IMR-90 (cell line): Measurements from ENCODE around the gene SLITRK1. TPM values are rescaled to one million over a fixed set of nuclear protein-coding genes. Genes with fewer than 3 reads are reported as not detected.

Experiments
- ATAC-seq: fragments of 200-7000 bp; cut with Tn5 transposase; 2 replicates; pipeline ENCODE4 v1.9.1; 2020; ENCODE audit warnings: low read depth, mild to moderate bottlenecking, moderate library complexity
- BruUV-seq: library from RNA; stranded (reverse); fragments of 400-500 nt; replicated peaks from 2 replicates; lab custom pipeline; 2021; lab: Mats Ljungman, UMichigan
- CTCF ChIA-PET: fragments of 300-600 bp; formaldehyde crosslinking; extraction: SDS; loops from one replicate; lab custom pipeline; 2021; ENCODE audit warnings: antibody characterized with exemption; lab: Yijun Ruan, JAX
- POLR2A ChIA-PET: fragments of 300-600 bp; sonication (Branson Sonifier 250); formaldehyde crosslinking; loops from one replicate; lab custom pipeline; 2022; ENCODE audit warnings: antibody characterized with exemption; ENCODE audit not compliant: unreplicated experiment; lab: Charles Lee
- DNase-seq: peaks from one replicate; pipeline ENCODE4 v3.0.0; 2013
- H2AFZ ChIP-seq: replicated peaks from 2 replicates; pipeline ENCODE3; 2013; ENCODE audit warnings: low read length, mild to moderate bottlenecking; ENCODE audit not compliant: poor library complexity
- H2AK5ac ChIP-seq: 2 replicates; pipeline ENCODE4 v1.6.1; 2013; ENCODE audit warnings: low read depth, low read length, inconsistent platforms
- H2AK9ac ChIP-seq: replicated peaks from 2 replicates; pipeline ENCODE3; 2013; ENCODE audit warnings: mild to moderate bottlenecking, low read depth, low read length, moderate library complexity; ENCODE audit not compliant: poor library complexity
- H2BK120ac ChIP-seq: 2 replicates; pipeline ENCODE4 v1.6.1; 2013; ENCODE audit warnings: low read depth, low read length, inconsistent platforms
- H2BK15ac ChIP-seq: 3 replicates; pipeline ENCODE4 v1.6.1; 2013; ENCODE audit warnings: low read depth, low read length, inconsistent platforms
- H2BK20ac ChIP-seq: 2 replicates; pipeline ENCODE4 v1.6.1; 2013; ENCODE audit warnings: low read depth, mild to moderate bottlenecking, inconsistent platforms, low read length, moderate library complexity
- H2BK5ac ChIP-seq: 2 replicates; pipeline ENCODE4 v1.6.1; 2013; ENCODE audit warnings: mild to moderate bottlenecking, low read depth, low read length, inconsistent platforms; ENCODE audit not compliant: poor library complexity, severe bottlenecking
- H3K14ac ChIP-seq: replicated peaks from 2 replicates; pipeline ENCODE4 v1.6.1; 2013; ENCODE audit warnings: low read depth, low read length, inconsistent platforms
- H3K18ac ChIP-seq: 2 replicates; pipeline ENCODE4 v1.6.1; 2013; ENCODE audit warnings: low read depth, low read length, control low read depth
- H3K23ac ChIP-seq: 2 replicates; pipeline ENCODE4 v1.6.1; 2013; ENCODE audit warnings: low read depth, low read length, inconsistent platforms
- H3K27ac ChIP-seq: 2 replicates; pipeline ENCODE4 v1.5.1; 2013; ENCODE audit warnings: mild to moderate bottlenecking, control low read depth, low read length; ENCODE audit not compliant: insufficient read depth
- H3K27me3 ChIP-seq: 2 replicates; pipeline ENCODE4 v1.6.1; 2013; ENCODE audit warnings: low read length; ENCODE audit not compliant: control insufficient read depth, insufficient read depth
- H3K36me3 ChIP-seq: 2 replicates; pipeline ENCODE4 v1.6.1; 2013; ENCODE audit warnings: low read length, mixed read lengths; ENCODE audit not compliant: control insufficient read depth, insufficient read depth
- H3K4ac ChIP-seq: 2 replicates; pipeline ENCODE4 v1.6.1; 2013; ENCODE audit warnings: low read depth, low read length, inconsistent platforms
- H3K4me1 ChIP-seq: 2 replicates; pipeline ENCODE4 v1.6.1; 2013; ENCODE audit warnings: low read length, mixed read lengths; ENCODE audit not compliant: control insufficient read depth, insufficient read depth
- H3K4me2 ChIP-seq: 2 replicates; pipeline ENCODE4 v1.6.1; 2013; ENCODE audit warnings: low read depth, mild to moderate bottlenecking, control low read depth, low read length, moderate library complexity
- H3K4me3 ChIP-seq: 2 replicates; pipeline ENCODE4 v1.5.1; 2013; ENCODE audit warnings: low read depth, mild to moderate bottlenecking, control low read depth, low read length, moderate library complexity; ENCODE audit not compliant: insufficient read depth
- H3K56ac ChIP-seq: 2 replicates; pipeline ENCODE4 v1.6.1; 2013; ENCODE audit warnings: low read length, inconsistent platforms; ENCODE audit not compliant: insufficient read depth; ENCODE audit errors: extremely low read depth
- H3K79me1 ChIP-seq, 2 experiments: 2 replicates each; pipeline ENCODE4 v1.6.1; 2013; ENCODE audit warnings: low read length in 2 of 2, inconsistent platforms in 1 of 2, low read depth in 1 of 2
- H3K9ac ChIP-seq: 2 replicates; pipeline ENCODE4 v1.6.1; 2013; ENCODE audit warnings: low read depth, low read length, control low read depth
- H3K9me1 ChIP-seq: 2 replicates; pipeline ENCODE4 v1.6.1; 2013; ENCODE audit warnings: low read length, inconsistent platforms; ENCODE audit not compliant: insufficient read depth
- H3K9me3 ChIP-seq: 2 replicates; pipeline ENCODE4 v1.6.1; 2013; ENCODE audit warnings: low read length; ENCODE audit not compliant: control insufficient read depth, insufficient read depth
- H4K20me1 ChIP-seq: 2 replicates; pipeline ENCODE4 v1.6.1; 2013; ENCODE audit warnings: low read length, inconsistent platforms; ENCODE audit not compliant: insufficient read depth
- H4K5ac ChIP-seq: 2 replicates; pipeline ENCODE4 v1.6.1; 2013; ENCODE audit warnings: mild to moderate bottlenecking, low read depth, low read length, control low read depth
- H4K8ac ChIP-seq, 2 experiments: 2 replicates each; pipeline ENCODE4 v1.6.1; 2013; ENCODE audit warnings: low read depth in 2 of 2, low read length in 2 of 2, control low read depth in 1 of 2, inconsistent platforms in 1 of 2
- H4K91ac ChIP-seq: 2 replicates; pipeline ENCODE4 v1.6.1; 2013; ENCODE audit warnings: low read depth, low read length, inconsistent platforms; ENCODE audit not compliant: insufficient read depth
- BHLHE40 ChIP-seq: fragments of 150-350 bp; IDR thresholded peaks from 2 replicates; pipeline ENCODE4 v1.6.1; 2016; ENCODE audit warnings: mild to moderate bottlenecking, low read depth, low read length
- CEBPB ChIP-seq: IDR thresholded peaks from 2 replicates; pipeline ENCODE4 v1.6.1; 2012; ENCODE audit warnings: low read depth, low read length, improper control_type of control experiment
- CHD1 ChIP-seq: IDR thresholded peaks from 2 replicates; pipeline ENCODE4 v1.6.1; 2012; ENCODE audit warnings: low read depth, low read length, improper control_type of control experiment
- CTCF ChIP-seq: conservative IDR thresholded peaks from 2 replicates; pipeline ENCODE4 v1.5.1; 2012; ENCODE audit warnings: mild to moderate bottlenecking, low read depth, low read length, improper control_type of control experiment
- ELK1 ChIP-seq: fragments of 150-350 bp; IDR thresholded peaks from 2 replicates; pipeline ENCODE4 v1.6.1; 2016; ENCODE audit warnings: low read depth, mild to moderate bottlenecking, low read length, moderate library complexity, borderline replicate concordance
- FOS ChIP-seq: fragments of 150-350 bp; IDR thresholded peaks from 2 replicates; pipeline ENCODE4 v1.6.1; 2016; ENCODE audit warnings: low read depth, low read length
- MAFK ChIP-seq: IDR thresholded peaks from 2 replicates; pipeline ENCODE4 v1.6.1; 2012; ENCODE audit warnings: low read depth, low read length, improper control_type of control experiment
- MAZ ChIP-seq: IDR thresholded peaks from 2 replicates; pipeline ENCODE4 v1.6.1; 2012; ENCODE audit warnings: low read depth, mild to moderate bottlenecking, low read length, improper control_type of control experiment, moderate library complexity, borderline replicate concordance
- MXI1 ChIP-seq: IDR thresholded peaks from 2 replicates; pipeline ENCODE4 v1.6.1; 2012; ENCODE audit warnings: low read depth, mild to moderate bottlenecking, low read length, moderate library complexity, borderline replicate concordance
- NFE2L2 ChIP-seq: fragments of 150-350 bp; IDR thresholded peaks from 2 replicates; pipeline ENCODE4 v1.6.1; 2016; ENCODE audit warnings: low read depth, mild to moderate bottlenecking, low read length
- POLR2A ChIP-seq: IDR thresholded peaks from 2 replicates; pipeline ENCODE4 v1.6.1; 2012; ENCODE audit warnings: mild to moderate bottlenecking, low read depth, low read length
- RAD21 ChIP-seq: IDR thresholded peaks from 2 replicates; pipeline ENCODE4 v1.6.1; 2012; ENCODE audit warnings: low read length, improper control_type of control experiment
- RCOR1 ChIP-seq: IDR thresholded peaks from 2 replicates; pipeline ENCODE4 v1.6.1; 2012; ENCODE audit warnings: mild to moderate bottlenecking, low read length, improper control_type of control experiment; ENCODE audit not compliant: insufficient replicate concordance
- RFX5 ChIP-seq: IDR thresholded peaks from 2 replicates; pipeline ENCODE4 v1.8.0; 2012; ENCODE audit warnings: low read depth, mild to moderate bottlenecking, low read length, moderate library complexity
- SMC3 ChIP-seq: fragments of 150-350 bp; IDR thresholded peaks from 2 replicates; pipeline ENCODE4 v1.6.1; 2016; ENCODE audit warnings: low read depth, mild to moderate bottlenecking, antibody characterized with exemption, low read length, moderate library complexity
- USF2 ChIP-seq: fragments of 150-350 bp; IDR thresholded peaks from 2 replicates; pipeline ENCODE4 v1.6.1; 2017; ENCODE audit warnings: mild to moderate bottlenecking, antibody characterized with exemption, low read length, low read depth
- dilution Hi-C: fragments of 300-500 bp; cut with HindIII; formaldehyde crosslinking; loops from one replicate; pipeline ENCODE4 v1.14.3; 2018; ENCODE audit warnings: low sequenced_read_pairs; ENCODE audit not compliant: unreplicated experiment
- in situ Hi-C: fragments of 300-500 bp; cut with MboI; formaldehyde crosslinking; loops from 3 replicates; pipeline ENCODE4 v1.14.3; 2019; ENCODE audit warnings: low sequenced_read_pairs, inconsistent platforms, mixed read lengths
- intact Hi-C: fragments of 100-400 bp; cut with micrococcal nuclease; formaldehyde crosslinking; loops from 2 replicates; pipeline ENCODE4 v1.10.0; 2022
- polyA plus RNA-seq, 3 experiments: library from polyadenylated mRNA; depleted of rRNA; stranded (reverse); fragments of >200 nt; gene quantifications; 2 replicates each; pipeline ENCODE4 v1.2.3, GENCODE V29; 2012; ENCODE audit warnings: low replicate concordance in 1 of 3
- total RNA-seq: library from RNA; depleted of rRNA; stranded (reverse); fragments of >200 nt; gene quantifications from 2 replicates; pipeline ENCODE4 v1.2.3, GENCODE V29; 2012

The SLITRK1 gene
- total and polyA plus RNA-seq, 2 of the 4 experiments (the other 2 are of a cell fraction): under 0.01 to 0.07 TPM

GRCh38 chr13:83867708-83868107 lies 14.6 kb downstream of the SLITRK1 start:
- CTCF ChIA-PET: no interaction called here
- H4K5ac ChIP-seq: no peak overlapping the region
- no peak overlapping the region for H4K91ac ChIP-seq
- no peak for ATAC-seq
- no peaks in the 10 kb centered on the region for H3K9me3 ChIP-seq
- H2AFZ ChIP-seq: no peak overlapping the region
- H4K8ac ChIP-seq: no peak overlapping the region
- no peak overlapping the region for H3K14ac ChIP-seq
- H3K36me3 ChIP-seq: no peaks in the 10 kb centered on the region
- H3K9me1 ChIP-seq: no peaks in the 10 kb centered on the region
- in situ Hi-C loops: no loop called here
- H3K27ac ChIP-seq: no peak overlapping the region
- no peak overlapping the region for H2AK5ac ChIP-seq
- H3K23ac ChIP-seq: no peak overlapping the region
- H3K27me3 ChIP-seq: no peaks in the 10 kb centered on the region
- H3K4me3 ChIP-seq: no peak overlapping the region
- no peak overlapping the region for H2BK15ac ChIP-seq
- no peaks in the 10 kb centered on the region for H3K79me1 ChIP-seq
- H3K4me1 ChIP-seq: no peaks in the 10 kb centered on the region
- POLR2A ChIA-PET: no interaction called here
- H2AK9ac ChIP-seq: no peak overlapping the region
- H3K18ac ChIP-seq: no peak overlapping the region
- H3K9ac ChIP-seq: no peak overlapping the region
- dilution Hi-C loops: no loop called here
- H2BK120ac ChIP-seq: no peak overlapping the region
- H3K56ac ChIP-seq: no peak overlapping the region
- TF ChIP-seq RCOR1 (no peak), CHD1 (no peak), MAZ (no peak), RFX5 (no peak), MXI1 (no peak), FOS (no peak), RAD21 (no peak), BHLHE40 (no peak), CEBPB (no peak), POLR2A (no peak), SMC3 (no peak), MAFK (no peak), CTCF (no peak), NFE2L2 (no peak), ELK1 (no peak), USF2 (no peak)
- no peak overlapping the region for H3K4ac ChIP-seq
- H3K4me2 ChIP-seq: no peak overlapping the region
- BruUV-seq: no TSS peak
- no peak for DNase-seq
- intact Hi-C loops: no loop called here
- H4K20me1 ChIP-seq: no peaks in the 10 kb centered on the region
- no peak overlapping the region for H2BK20ac ChIP-seq
- H2BK5ac ChIP-seq: no peak overlapping the region
